ENCODE measurements around the gene KIF13A. TPM values are rescaled to one million over a fixed set of nuclear protein-coding genes. Genes with fewer than 3 reads are reported as not detected.

The KIF13A gene
- total and polyA plus RNA-seq, 10 of the 15 experiments (the other 5 are each of a cell fraction or from before 2014, with no cell fraction given): 0.02 to 0.26 (median 0.13) TPM; not detected in 2

DNA sequence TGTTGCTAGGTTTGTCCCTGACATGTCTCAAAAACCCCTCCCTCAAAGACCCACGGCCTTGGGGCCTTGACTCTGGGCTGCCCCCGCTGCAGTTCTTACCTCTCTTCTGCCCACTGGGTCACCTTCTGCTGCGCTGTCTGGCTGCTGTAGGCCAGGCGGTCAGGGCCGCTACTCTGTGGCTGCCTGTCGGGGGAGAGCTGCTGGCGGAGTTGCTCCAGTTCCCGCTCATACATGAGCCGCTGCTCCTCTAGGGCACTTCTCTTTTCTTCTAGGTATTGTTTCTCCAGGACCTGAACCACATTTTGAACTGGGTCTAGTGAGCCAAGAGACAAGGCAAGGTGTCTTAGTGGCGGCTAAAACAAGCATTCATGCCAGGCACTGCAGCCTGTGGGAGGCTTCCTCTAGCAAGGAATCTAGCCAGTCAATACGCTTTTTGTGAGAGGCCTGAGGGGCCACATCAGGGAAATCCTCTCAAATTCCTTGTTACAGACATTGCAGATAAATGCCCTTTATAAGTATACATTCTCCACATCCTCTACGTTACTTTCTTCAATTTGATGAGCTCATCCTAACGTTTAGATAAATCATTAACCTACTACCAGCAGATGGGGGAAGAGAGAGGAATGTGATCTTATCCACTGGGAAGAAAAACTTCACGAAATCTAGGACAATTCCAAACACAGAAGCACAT, 170.4 kb downstream of the KIF13A start:
- Histone ChIP-seq H3K4me3 (no peak overlapping the region), H3K27me3 (replicated peaks in 1 of 2; ENCODE audit: control insufficient read depth in 2 of 2, insufficient read depth in 2 of 2, low read length in 1 of 2) (no peaks in the 10 kb centered on the region), H3K4me2 (ENCODE audit: control insufficient read depth, insufficient read depth) (no peak overlapping the region), H3K27ac (ENCODE audit: control insufficient read depth, insufficient read depth) (no peak overlapping the region), H3K4me1 (ENCODE audit: control insufficient read depth, insufficient read depth, low read length) (no peaks in the 10 kb centered on the region), H3K79me2 (ENCODE audit: control insufficient read depth, insufficient read depth, low read length) (no peaks in the 10 kb centered on the region), H2AFZ (ENCODE audit: control insufficient read depth, low read depth, low read length) (no peak overlapping the region), H3K36me3 (ENCODE audit: control insufficient read depth in 2 of 2, insufficient read depth in 2 of 2, low read length in 1 of 2) (no peaks in the 10 kb centered on the region), H4K20me1 (ENCODE audit: control insufficient read depth, insufficient read depth) (no peaks in the 10 kb centered on the region), H3K9me3 (replicated peaks; ENCODE audit: control insufficient read depth, insufficient read depth, low read length) (no peaks in the 10 kb centered on the region), H3K9ac (ENCODE audit: control insufficient read depth, insufficient read depth, low read length) (no peak overlapping the region)
- no peak for ATAC-seq
- DNase-seq (ENCODE audit: low read depth, low spot score): no peak
- 80% methylated on average over 14 of the region's 14 CpGs for WGBS (ENCODE audit: insufficient coverage, insufficient replicate concordance, low lambda C conversion rate, missing lambda C conversion rate)
- in situ Hi-C loops (cut with MboI): loop anchor here (5.0 kb wide), 1 partner anchor 660 kb away; no protein-coding TSS in a partner anchor
- RAD21 ChIA-PET (ENCODE audit: unreplicated experiment): interaction anchor here (1.0 to 1.7 kb wide), 4 partner anchors 13 to 690 kb away, joined by 3 to 6 read pairs (median 3); no protein-coding TSS in a partner anchor
- no peak for TF ChIP-seq JUNB (IDR thresholded peaks at IDR 0.05)
- TF ChIP-seq SRF (IDR thresholded peaks at IDR 0.05; ENCODE audit: low read depth in 2 of 2, low read length in 2 of 2): no peak
- TF ChIP-seq, protein P1, sequence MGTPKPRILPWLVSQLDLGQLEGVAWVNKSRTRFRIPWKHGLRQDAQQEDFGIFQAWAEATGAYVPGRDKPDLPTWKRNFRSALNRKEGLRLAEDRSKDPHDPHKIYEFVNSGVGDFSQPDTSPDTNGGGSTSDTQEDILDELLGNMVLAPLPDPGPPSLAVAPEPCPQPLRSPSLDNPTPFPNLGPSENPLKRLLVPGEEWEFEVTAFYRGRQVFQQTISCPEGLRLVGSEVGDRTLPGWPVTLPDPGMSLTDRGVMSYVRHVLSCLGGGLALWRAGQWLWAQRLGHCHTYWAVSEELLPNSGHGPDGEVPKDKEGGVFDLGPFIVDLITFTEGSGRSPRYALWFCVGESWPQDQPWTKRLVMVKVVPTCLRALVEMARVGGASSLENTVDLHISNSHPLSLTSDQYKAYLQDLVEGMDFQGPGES (IDR thresholded peaks at IDR 0.05): no peak
- TF ChIP-seq KLF5 (IDR thresholded peaks at IDR 0.05; ENCODE audit: partially characterized antibody): no peak
- TF ChIP-seq, protein P2, sequence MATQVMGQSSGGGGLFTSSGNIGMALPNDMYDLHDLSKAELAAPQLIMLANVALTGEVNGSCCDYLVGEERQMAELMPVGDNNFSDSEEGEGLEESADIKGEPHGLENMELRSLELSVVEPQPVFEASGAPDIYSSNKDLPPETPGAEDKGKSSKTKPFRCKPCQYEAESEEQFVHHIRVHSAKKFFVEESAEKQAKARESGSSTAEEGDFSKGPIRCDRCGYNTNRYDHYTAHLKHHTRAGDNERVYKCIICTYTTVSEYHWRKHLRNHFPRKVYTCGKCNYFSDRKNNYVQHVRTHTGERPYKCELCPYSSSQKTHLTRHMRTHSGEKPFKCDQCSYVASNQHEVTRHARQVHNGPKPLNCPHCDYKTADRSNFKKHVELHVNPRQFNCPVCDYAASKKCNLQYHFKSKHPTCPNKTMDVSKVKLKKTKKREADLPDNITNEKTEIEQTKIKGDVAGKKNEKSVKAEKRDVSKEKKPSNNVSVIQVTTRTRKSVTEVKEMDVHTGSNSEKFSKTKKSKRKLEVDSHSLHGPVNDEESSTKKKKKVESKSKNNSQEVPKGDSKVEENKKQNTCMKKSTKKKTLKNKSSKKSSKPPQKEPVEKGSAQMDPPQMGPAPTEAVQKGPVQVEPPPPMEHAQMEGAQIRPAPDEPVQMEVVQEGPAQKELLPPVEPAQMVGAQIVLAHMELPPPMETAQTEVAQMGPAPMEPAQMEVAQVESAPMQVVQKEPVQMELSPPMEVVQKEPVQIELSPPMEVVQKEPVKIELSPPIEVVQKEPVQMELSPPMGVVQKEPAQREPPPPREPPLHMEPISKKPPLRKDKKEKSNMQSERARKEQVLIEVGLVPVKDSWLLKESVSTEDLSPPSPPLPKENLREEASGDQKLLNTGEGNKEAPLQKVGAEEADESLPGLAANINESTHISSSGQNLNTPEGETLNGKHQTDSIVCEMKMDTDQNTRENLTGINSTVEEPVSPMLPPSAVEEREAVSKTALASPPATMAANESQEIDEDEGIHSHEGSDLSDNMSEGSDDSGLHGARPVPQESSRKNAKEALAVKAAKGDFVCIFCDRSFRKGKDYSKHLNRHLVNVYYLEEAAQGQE (IDR thresholded peaks at IDR 0.05; ENCODE audit: low read depth, low read length): no peak
- TF ChIP-seq CBFB (IDR thresholded peaks at IDR 0.05; ENCODE audit: low read depth): no peak
- TF ChIP-seq HDAC2 (IDR thresholded peaks at IDR 0.05): no peak
- TF ChIP-seq ETV6 (conservative IDR thresholded peaks at IDR 0.05 in 1 of 2, IDR thresholded peaks at IDR 0.05 in 1 of 2; ENCODE audit: borderline replicate concordance in 1 of 2, low read depth in 1 of 2): no peak
- TF ChIP-seq DPF2 (IDR thresholded peaks at IDR 0.05): no peak
- CTCF ChIA-PET: interaction anchor here (0.6 to 4.8 kb wide), 10 partner anchors 13 to 820 kb away, joined by 3 to 19 read pairs (median 3); no protein-coding TSS in a partner anchor
- POLR2A ChIA-PET: no interaction called here
- intact Hi-C loops (cut with micrococcal nuclease; ENCODE audit: unreplicated experiment): loop anchor here (10.0 kb wide), 1 partner anchor 308 kb away; the partner anchor contains the start of gene NHLRC1
- BruUV-seq (replicated peaks): no TSS peak
- no peak for FAIRE-seq
- SMC1A ChIA-PET (ENCODE audit: uncharacterized antibody, unreplicated experiment): interaction anchor here (1.0 to 4.1 kb wide), 7 partner anchors 13 to 660 kb away, joined by 3 to 16 read pairs (median 7); no protein-coding TSS in a partner anchor

Measured in GM12878 (cell line).